HG03521 (cell line): ENCODE data around the gene ZC3H12D.

Experiments
- ATAC-seq: cut with Tn5 transposase; IDR thresholded peaks from one replicate; pipeline ENCODE4 v1.9.1; 2021; ENCODE audit warnings: mild to moderate bottlenecking, moderate library complexity; ENCODE audit not compliant: unreplicated experiment

The ZC3H12D gene

GRCh38 chr6:149419696-149420404 lies 65.0 kb downstream of the ZC3H12D start:
- no peak for ATAC-seq

GRCh38 chr6:149414821-149415220 lies 70.0 kb downstream of the ZC3H12D start:
- ATAC-seq, result no peak

GRCh38 chr6:149414009-149414408 lies 70.8 kb downstream of the ZC3H12D start:
- ATAC-seq, result no peak

- ATAC-seq, result no peak
These were observed 74.3 kb downstream of the ZC3H12D start for GRCh38 chr6:149410557-149410956.

GRCh38 chr6:149409617-149410016 lies 75.2 kb downstream of the ZC3H12D start:
- no peak for ATAC-seq

- ATAC-seq, result no peak
These were observed 78.7 kb downstream of the ZC3H12D start for GRCh38 chr6:149405823-149406765.

GRCh38 chr6:149403534-149403933 lies 81.3 kb downstream of the ZC3H12D start:
- no peak for ATAC-seq

GRCh38 chr6:149400050-149400449 lies 84.8 kb downstream of the ZC3H12D start, which contains the start of gene SUMO4:
Gene SUMO4, plus strand, starts transcription at chr6:149400262. Its CDS starts 130 bp downstream, at chr6:149400392.
- no peak for ATAC-seq

GRCh38 chr6:149397384-149397783 lies 87.4 kb downstream of the ZC3H12D start:
- ATAC-seq, result no peak
